ENCODE data around the gene NCAPD2.

DNA sequence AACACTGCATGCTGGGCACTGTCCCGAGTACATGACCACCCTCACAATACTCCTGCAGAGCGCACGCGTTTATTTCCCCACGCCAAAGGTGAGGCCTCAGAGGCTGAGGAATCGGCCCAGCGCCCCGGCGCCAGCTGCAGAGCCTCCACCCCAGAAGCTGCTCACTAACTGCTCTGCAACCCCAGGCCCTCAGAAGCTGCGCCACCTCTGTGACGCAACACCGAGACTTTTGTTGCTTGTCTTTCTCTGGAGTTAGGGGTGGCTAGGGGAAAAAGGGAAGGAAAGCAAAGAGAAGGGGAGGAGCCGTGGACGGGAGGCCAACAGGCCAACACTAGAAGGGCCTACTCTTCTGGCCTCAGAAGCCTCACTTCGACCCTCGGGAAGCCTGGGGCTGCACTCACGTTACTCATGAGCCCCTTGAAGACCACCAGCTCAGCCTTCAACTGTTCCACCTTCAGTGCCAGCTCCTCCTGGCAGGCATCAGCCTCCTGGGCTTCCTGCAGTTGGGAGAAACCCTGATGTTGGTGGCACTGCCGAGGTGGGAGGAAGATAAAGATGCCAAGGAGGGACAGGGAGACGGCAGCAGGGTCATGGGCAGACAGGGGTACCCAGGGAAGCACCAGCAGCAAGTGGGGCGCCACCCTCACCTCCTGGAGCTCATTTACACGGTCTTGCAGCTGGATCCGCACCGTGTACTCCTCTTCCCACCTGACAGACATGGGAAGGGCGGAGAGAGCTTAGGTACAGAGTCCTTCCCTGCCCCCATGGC is 56.6 kb downstream of the NCAPD2 start:
- TF ChIP-seq, protein P1, sequence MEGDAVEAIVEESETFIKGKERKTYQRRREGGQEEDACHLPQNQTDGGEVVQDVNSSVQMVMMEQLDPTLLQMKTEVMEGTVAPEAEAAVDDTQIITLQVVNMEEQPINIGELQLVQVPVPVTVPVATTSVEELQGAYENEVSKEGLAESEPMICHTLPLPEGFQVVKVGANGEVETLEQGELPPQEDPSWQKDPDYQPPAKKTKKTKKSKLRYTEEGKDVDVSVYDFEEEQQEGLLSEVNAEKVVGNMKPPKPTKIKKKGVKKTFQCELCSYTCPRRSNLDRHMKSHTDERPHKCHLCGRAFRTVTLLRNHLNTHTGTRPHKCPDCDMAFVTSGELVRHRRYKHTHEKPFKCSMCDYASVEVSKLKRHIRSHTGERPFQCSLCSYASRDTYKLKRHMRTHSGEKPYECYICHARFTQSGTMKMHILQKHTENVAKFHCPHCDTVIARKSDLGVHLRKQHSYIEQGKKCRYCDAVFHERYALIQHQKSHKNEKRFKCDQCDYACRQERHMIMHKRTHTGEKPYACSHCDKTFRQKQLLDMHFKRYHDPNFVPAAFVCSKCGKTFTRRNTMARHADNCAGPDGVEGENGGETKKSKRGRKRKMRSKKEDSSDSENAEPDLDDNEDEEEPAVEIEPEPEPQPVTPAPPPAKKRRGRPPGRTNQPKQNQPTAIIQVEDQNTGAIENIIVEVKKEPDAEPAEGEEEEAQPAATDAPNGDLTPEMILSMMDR (conservative IDR thresholded peaks at IDR 0.05; ENCODE audit: low read depth, low read length), result no peak
- TF ChIP-seq MXI1 (IDR thresholded peaks at IDR 0.05; ENCODE audit: borderline replicate concordance, low read depth, low read length) (no peak), FOS (IDR thresholded peaks at IDR 0.05; ENCODE audit: low read depth, low read length) (no peak), RFX5 (IDR thresholded peaks at IDR 0.05; ENCODE audit: low read depth, low read length) (no peak), MAZ (IDR thresholded peaks at IDR 0.05; ENCODE audit: borderline replicate concordance, low read depth, low read length) (no peak), POLR2A (IDR thresholded peaks at IDR 0.05; ENCODE audit: low read depth, low read length) (no peak), CHD1 (IDR thresholded peaks at IDR 0.05; ENCODE audit: low read depth, low read length) (no peak), CEBPB (IDR thresholded peaks at IDR 0.05; ENCODE audit: low read depth, low read length) (peak; percentile 57), RAD21 (IDR thresholded peaks at IDR 0.05; ENCODE audit: low read length) (no peak)
